UCSD-AML1 (cell line): ENCODE results near the gene BATF3.
A peak's percentile ranks its signal among the peaks of the same experiment; 100 is the strongest.

Experiments
- DNase-seq: peaks from one replicate; lab custom pipeline; 2025; ENCODE audit not compliant: unreplicated experiment; lab: John Stamatoyannopoulos, UW

Gene BATF3

DNA sequence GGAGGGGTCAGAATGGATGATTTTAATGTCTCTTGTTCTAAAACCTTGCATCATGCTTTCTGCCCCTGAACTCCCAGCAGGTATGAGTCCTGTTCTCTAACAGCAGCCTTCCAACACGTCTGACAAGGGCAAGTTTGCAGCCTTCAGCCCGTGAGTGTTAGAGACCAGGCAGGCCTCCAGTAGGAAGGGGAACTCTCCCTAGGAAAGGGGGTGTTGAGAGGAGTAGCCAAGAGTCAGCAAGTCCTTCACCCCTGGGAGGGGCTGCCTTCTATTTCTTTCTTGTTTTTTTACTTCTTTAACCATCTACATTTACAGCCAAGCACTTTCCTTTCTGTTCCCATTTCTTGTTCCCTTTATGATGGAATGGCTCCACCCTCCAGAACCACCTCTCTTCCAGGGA lies 14.2 kb downstream of the BATF3 start:
- no peak for DNase-seq

DNA sequence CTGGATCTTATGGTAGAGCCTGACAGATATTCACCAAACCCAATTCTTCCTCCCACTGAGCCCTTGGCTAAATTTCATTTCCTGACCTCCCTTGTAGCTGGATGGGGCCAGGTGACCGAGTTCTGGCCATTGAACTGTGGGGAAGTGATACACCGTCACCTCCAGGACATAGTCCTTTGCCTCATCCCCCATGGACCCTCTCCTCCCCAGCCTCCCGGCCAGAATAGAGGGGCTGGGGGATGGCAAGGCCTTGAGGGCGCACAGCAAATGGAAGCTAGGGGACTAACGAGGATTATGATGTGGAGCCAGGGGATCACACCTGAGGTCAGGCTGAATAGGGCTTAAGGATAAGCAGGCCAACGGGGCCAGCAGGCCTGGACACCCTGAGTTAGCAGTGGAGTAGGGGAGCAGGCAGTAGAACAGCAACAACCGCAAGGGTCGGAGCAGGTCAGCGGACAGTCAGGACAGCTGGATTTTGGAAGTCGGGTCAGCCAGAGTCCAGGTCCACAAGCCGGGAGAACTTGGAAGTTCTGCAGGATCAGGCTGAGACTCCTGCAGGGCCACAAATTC lies 15.0 kb downstream of the BATF3 start:
- no peak for DNase-seq

DNA sequence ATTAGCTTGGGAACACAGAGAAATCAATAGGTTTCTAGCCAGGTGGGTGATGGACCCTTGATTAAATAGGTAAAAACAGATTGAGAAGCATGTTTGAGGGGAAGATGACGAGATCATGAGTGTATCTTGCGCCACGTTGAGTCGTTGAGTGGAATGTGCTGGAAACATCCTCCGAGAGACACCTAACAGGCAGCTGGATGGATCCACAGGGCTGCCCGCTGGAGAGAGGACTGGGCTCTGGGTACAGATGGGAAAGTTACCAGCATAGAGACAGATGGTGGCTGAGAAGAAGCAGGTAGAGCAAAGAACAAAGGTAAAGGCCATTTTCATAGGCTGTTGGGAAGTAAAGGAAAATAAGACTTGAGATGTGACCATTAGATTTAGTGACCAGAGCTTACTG lies 15.6 kb downstream of the BATF3 start:
- DNase-seq, result no peak

DNA sequence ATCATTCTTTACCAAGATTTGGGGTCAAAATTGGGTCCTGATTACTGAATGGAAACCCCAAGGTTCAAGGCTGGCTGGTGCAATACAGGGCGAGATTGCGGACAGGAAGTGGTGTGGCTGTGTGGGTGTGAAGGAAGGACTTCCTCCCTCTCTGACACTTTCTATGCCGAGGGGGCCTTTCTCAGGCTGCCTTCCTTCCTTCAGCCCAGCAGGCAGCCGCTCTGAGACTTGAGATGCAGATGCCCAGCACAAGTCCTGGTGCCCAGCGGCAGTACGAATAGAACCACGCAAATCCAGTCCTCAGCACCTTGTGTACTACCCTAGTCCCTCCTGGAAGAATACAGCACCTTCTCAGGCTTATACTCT lies 16.3 kb downstream of the BATF3 start:
- peak; percentile 84 for DNase-seq

DNA sequence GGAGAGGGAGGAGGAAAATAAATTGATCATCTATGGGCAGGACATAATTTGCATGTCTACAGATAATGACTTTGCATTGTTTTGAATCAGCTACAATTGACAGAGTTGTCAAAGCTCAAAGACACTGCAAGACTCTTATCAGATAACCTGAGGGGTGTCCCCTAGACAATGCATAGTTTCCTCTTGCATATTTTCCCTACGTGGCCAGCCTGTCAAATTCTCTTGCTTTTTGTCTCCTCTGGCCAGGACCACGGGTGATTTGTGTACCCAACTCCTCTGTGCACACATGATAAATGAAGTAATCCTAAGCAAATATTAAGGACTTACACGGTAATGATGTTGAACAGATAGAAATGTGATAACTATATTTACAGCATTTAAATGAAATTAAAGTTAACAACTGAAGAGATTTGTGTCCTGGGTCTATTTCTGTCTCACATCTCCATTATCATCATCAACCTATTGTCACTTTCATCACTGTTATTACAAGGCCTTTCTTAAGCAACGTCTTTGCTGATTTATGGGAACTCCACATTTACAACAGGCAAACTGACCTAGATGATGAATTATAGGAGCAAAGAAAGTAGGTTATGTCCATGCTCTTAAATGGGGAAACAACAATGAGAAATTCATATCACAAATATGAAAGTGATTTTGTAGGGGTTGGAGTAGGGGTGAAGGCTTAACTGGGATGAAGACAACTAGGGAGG lies 18.8 kb downstream of the BATF3 start:
- DNase-seq, result no peak

DNA sequence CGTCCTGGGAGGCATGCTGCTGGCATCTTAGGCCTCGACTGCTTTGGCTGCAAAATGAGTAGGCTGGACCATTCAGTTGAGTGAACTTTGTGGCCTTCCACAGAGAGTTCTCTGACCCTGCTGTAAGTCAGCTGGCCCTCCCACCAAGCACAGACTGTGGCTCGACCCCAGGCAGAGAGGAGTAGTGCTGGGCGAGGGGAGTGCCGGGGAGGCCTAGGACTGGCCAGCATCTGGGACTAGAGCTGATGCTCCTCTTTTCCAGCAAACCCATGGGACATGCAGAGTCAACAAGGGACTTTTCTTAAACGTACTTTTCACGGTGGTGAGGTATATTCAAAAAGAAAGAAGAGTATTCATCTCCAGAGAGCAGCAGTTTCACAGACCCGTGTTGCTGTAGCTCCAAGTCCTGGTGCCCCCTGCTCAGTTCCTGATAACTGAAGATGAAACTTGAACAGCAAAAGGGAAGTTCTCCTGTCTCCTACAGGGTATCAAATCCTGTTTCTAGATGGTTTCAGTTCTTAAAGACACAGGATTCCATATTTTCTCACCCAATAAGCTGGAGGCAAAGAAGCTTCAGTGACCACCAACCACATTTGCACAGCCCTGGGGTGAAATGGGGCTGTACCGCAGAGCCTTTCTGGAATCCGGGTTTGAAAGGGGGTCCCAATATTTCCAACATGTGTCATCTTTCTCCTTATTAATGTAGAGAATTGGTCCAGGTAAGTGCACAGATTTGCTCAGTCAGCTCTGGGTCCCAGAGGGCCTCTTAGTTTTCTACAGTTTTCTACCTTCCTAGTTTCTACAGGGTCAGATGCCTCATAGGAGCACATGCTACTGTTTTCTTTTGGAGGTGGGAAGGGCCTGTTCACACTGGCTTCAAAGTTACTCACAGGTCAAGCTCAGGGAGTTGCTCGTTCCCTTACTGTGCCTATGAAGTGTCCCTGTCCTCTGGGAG lies 20.9 kb downstream of the BATF3 start:
- DNase-seq, result no peak

DNA sequence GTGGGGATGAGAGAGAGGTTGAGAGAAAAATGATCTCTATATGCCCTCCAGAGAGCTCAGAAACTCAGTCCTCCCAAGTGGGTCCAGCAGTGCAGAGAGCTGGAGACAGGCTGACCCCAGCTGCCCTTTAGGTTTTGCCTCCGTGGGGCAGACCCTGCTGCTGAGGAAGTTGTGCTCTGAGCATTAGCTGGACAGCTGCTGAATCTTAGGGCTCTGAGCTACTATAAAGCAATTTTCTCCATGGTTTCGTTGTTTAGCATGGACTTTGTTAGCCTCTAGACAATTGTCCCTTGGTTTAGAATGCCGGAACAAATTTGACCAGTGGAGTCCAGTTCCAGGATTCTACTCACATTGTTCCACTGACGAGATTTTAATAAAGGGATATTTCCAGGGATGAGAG lies 22.1 kb downstream of the BATF3 start:
- DNase-seq, result no peak

DNA sequence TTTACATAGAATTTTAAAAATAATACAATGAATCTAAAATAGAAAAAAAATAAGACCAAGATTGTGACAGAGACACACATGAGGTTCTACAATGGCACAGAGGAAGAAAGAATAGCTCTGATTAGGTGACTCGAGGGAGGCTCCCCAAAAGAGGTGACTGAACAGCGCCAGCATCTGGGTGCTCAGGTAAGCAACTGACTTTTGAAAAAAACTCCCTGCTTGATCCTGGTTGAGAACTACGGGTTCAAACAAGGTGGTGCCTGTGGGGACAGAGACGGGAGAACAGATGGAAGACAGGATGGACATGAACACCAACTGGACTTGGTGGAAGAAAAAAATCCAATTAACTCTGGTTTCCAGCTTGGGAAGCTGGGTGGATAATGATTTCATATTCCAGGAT lies 22.5 kb downstream of the BATF3 start:
- no peak for DNase-seq

DNA sequence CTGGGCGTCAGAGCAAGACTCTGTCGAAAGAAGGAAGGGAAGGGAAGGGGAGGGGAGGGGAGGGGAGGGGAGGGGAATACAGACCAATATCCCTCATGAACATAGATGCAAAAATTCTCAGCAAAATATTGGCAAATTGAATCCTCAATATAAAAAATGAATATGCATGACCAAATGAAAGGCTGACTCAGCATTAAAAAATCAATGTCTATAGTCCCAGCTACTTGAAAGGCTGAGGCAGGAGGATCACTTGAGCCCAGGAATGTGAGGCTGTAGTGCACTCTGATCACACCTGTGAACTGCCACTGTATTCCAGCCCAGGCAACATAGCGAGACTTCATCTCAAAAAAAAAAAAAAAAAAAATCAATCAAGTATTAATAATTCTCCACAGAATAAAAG lies 24.0 kb downstream of the BATF3 start:
- no peak for DNase-seq

DNA sequence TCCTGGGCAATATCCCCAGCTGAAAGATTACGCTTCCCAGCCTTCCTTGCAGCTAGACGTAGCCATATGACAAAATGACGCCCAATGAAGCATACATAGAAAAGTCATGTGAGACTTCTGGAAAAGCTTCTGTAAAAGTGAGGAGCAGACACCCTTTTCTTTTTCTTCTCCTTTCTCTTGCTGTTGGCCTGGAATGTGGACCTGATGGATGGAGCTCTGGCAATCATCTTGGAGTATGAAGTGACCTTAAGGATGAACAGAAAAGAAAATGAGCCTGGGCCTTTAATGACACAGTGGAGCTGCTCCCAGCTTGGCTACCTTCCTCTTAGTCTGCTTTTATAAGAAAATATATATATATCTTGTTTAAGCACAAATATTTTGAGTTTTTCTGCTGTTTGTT lies 24.8 kb downstream of the BATF3 start:
- DNase-seq, result no peak

DNA sequence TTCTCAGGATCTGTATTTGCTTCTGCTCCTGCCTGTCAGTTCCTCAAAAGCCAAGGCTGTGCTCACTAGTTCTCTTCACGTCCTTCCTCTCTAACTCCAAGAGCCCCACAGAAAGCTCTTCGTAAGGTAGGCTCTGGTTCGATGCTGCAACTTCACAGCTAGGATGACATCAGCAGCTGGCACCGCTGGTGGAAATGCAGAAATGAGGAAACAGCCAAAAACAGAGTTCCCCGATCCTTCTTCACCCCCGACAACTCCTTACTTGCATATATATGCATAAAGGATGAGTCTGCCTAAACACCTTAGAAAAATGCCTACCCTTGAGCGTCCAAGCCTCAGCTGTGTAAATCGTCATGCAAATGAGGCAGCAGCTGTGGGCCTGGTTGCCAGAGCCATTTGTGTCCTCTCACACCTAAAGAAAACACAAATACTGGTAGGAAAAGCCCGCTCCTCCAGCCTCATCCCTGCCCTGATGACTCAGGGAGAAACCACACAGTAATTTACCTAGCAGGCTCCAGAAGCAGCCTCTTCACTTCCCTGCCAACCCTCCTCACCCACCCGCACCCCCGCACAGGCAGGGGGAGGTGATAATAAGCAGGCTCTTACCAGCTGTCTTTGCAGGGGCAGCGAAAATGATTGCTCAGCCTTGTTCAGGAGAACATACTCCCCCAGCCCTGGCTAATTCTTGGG lies 28.2 kb downstream of the BATF3 start:
- peak; percentile 56 for DNase-seq

DNA sequence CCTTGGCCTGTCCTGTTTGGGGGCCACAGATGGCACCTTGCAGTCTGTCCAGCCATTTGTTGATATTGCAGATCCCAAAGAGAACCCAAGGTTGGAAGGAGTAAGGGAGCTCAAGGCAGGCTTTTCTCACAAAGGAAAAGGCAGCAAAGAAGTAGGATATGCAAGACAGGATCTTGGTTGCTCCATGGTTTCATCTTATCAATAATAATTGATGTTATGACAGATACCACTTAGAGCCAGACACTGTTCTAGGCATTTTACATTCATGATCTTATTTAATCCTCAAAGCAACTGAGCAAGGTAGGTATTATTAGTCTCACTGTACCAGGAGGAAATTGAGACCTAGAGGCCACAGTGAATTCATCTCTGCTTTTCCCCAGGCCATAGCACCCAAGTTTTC lies 28.8 kb downstream of the BATF3 start:
- DNase-seq, result no peak

DNA sequence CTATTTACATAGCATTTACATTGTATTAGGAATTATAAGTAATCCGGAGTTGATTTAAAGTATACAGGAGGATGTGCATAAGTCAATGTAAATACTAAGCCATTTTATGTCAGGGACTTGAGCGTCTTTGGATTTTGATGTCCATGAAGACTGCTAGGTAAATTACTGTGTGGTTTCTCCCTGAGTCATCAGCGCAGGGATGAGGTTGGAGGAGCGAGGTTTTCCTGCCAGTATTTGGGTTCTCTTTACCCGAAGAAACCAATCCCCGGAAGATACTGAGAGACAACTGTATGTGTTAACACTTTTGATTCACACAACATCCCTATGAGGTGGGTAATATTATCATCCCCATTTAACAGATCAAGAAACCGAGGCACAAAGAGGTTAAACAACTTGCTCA lies 29.3 kb downstream of the BATF3 start:
- DNase-seq, result no peak

DNA sequence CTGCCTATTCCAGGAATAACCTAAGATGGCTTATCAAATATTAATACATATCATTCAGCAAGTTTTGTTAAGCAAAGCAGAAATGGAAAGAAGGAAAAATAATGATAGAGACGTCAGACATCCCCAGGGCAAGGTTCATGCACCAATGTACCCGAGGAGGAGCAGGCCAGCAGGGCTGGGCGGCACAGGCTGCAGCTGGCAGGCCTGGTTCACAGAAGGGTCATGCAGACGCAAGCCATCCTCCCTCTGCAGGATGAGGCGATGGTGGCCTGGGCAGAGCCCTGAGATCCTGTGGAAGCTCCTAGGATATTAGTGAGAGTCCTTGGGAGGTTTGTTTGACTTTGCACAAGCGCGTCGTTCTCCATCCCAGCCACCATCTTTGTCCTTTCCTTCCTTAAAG lies 30.0 kb downstream of the BATF3 start:
- no peak for DNase-seq

DNA sequence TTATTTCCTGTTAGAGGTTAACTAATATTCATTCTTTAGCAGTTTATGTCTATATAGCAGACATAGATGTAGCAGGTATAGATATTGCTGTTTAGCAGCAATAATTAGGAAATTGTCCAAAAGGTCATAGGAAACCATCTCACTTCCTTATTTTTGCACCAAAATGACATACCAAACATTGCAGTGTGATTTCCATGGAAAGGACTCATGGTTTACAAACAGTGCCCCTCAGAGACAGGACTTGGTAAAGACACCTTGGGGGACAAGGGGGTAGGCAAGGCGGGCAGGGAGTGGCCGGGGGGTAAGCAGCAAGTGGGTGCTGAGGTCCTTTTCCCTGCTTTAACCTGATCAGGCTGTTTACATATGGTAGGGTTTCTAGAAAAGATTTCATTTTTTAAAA lies 30.5 kb downstream of the BATF3 start:
- peak; percentile 27 for DNase-seq

DNA sequence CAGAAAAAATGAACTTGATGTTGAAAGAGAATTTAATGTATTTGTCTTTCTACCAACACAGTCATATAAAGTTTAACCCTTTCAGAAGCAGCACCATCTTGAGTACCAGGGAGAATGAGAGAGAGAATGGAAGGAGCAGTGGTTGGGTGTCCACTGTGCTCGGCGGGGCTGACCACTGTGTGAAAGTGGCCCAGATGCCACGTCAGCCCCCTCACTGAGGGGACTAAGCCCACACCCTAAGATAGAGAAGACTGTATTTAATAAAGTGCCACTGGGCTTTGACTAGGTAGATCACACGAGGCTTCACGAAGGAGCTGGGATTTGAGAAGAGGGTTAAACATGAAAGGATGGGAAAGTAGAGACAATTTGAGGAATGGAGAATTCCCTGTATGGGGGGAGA lies 31.2 kb downstream of the BATF3 start:
- DNase-seq, result no peak

DNA sequence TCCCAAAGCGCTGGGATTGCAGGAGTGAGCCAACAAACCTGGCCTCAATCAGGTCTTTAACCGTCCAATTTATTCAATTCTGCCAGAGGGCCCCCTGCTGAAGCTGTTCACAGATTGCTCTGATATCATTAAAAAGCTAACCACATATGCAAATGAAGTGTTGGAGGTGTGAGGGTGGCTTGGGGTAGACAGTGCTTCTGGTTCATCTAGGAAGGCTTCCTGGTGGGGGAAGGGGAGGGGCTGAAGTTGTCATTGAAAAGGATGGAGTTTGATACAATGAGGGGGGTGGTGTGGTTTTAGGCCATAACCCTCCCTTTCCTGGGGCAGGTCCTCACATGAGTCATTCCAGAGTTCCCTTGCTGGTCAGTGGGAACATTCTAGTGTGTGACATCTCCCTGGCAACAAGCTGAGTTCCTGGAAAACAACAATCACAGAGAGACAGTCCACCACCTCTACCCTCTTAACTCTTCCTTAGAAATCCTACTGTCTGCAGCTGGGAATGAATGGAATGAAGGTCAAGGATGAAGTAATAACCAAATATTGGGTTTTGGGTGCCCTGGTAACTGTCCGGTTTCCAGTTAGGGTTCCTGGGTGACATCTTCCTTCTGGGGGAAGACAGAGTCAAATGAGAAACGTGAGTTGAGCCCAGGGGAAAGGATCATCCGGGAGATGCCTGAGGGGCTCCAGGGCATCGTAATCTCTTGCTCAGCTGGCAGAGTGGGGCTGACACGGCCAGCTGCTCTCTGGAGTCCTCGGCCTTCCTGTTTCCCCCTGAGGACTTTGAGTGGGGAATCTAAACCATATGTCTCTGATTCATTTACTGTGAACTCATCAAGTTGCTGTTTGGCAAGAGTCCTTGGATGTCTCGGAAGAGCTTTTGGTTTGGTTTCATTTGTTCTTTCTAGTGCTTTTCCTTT lies 32.2 kb downstream of the BATF3 start:
- DNase-seq, result no peak

DNA sequence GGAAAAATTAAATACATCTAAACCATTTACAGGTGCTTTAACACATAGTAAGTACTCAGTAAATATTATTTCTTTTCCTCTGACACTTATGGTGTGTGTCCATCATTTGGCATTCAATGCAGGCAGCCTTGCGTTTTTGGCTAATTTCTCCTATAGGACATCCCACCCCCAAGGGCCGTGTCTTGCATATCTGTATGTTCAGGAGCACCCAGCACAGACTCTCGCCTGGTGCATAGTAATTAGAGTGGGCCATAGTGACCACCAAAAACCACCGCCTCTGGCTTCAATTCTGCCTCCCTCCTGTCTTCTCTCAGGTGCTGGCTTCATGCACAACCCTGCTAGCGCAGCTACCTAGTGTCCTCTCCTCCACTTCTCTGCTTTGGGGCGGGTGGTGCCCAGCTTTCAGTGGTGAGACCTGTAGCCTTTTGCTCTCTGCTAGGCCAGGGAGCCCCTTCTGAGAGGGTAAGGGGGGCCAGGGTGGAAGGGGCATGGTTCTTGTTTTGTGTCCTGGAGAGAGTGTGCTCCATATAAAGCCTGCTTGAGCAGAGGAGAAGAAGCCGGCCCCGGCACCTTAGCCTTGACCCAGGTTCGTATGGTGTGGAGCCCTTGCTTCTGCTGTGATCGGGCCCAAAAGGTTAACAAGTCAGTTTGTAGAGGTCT lies 33.4 kb downstream of the BATF3 start:
- no peak for DNase-seq

DNA sequence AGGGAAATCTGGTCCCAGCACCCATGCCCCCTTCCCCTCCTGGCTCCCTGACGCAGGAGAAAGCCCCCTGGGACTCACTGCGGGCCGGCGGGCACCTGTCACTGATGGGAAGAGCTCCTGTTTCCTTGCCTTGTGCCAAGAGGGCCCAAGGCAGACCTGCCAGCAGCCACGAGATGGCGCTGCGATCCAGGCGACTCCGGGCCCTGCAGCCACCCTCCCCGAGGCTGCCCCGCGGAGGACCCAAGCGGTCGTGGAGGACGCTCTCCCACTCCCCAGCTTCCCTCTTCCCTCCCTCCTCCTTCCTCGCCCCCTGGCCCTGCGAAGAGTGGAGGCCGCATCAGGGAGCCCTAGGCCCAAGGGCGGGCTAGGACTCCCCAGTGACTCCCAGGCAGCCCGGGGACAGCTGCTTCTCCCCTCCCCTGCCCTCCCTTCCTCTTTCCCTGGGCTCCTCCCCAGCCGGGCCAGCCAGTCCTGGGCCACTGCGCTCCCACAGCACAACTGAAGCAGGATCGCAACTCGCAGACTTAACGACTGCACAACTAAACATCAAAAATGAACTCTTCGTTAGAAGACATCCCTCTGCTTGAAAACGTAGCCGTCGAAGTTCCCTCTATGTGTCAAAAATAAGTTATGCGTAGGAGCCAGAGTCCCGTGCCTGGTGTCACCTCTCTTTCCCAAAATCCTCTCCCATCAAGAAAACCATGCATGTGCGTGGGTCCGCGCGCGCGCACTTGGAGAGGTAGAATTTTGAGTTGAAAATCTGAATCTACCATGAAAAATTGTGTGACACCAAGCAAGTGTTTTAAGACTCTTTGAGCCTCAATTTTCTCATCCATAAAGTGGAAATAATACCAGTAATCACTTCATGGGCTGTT lies 34.2 kb downstream of the BATF3 start:
- peak; percentile 89 for DNase-seq
